HL-60/S4 (cell line): ENCODE results near the gene EPHA3.

Source experiments
- in situ Hi-C: fragments of 300-500 bp; cut with MboI; formaldehyde crosslinking; loops from 2 replicates; pipeline ENCODE4 v1.14.3; 2022; ENCODE audit warnings: low sequenced_read_pairs

EPHA3 gene

GRCh38 chr3:89221924-89222323, 114.5 kb downstream of the EPHA3 start:
- in situ Hi-C loops, result no loop called here

- in situ Hi-C loops, result no loop called here
These were observed 115.8 kb downstream of the EPHA3 start for GRCh38 chr3:89223188-89223587.

GRCh38 chr3:89227218-89227617, 119.8 kb downstream of the EPHA3 start:
- in situ Hi-C loops, result no loop called here

- in situ Hi-C loops, result no loop called here
These were observed 120.2 kb downstream of the EPHA3 start for GRCh38 chr3:89227634-89228033.

GRCh38 chr3:89232155-89232554, 124.7 kb downstream of the EPHA3 start:
- in situ Hi-C loops, result no loop called here

- in situ Hi-C loops, result no loop called here
These were observed 127.2 kb downstream of the EPHA3 start for GRCh38 chr3:89234620-89235019.

GRCh38 chr3:89238846-89239245, 131.4 kb downstream of the EPHA3 start:
- in situ Hi-C loops, result no loop called here

- in situ Hi-C loops, result no loop called here
These were observed 132.4 kb downstream of the EPHA3 start for GRCh38 chr3:89239774-89240173.

- in situ Hi-C loops, result no loop called here
These were observed 138.2 kb downstream of the EPHA3 start for GRCh38 chr3:89245612-89246011.

- in situ Hi-C loops, result no loop called here
These were observed 138.9 kb downstream of the EPHA3 start for GRCh38 chr3:89246326-89246725.

- in situ Hi-C loops, result no loop called here
These were observed 143.3 kb downstream of the EPHA3 start for GRCh38 chr3:89250742-89251141.

GRCh38 chr3:89252016-89252415, 144.6 kb downstream of the EPHA3 start:
- in situ Hi-C loops, result no loop called here

- in situ Hi-C loops, result no loop called here
These were observed 145.4 kb downstream of the EPHA3 start for GRCh38 chr3:89252860-89253259.

GRCh38 chr3:89256395-89256794, 149.0 kb downstream of the EPHA3 start:
- in situ Hi-C loops, result no loop called here

- in situ Hi-C loops, result no loop called here
These were observed 149.5 kb downstream of the EPHA3 start for GRCh38 chr3:89256882-89257281.

- in situ Hi-C loops, result no loop called here
These were observed 153.3 kb downstream of the EPHA3 start for GRCh38 chr3:89260721-89261120.

GRCh38 chr3:89261673-89262072, 154.3 kb downstream of the EPHA3 start:
- in situ Hi-C loops, result no loop called here

GRCh38 chr3:89262309-89262929, 155.0 kb downstream of the EPHA3 start:
- in situ Hi-C loops, result no loop called here

- in situ Hi-C loops, result no loop called here
These were observed 156.7 kb downstream of the EPHA3 start for GRCh38 chr3:89264037-89264560.

GRCh38 chr3:89266074-89266473, 158.7 kb downstream of the EPHA3 start:
- in situ Hi-C loops, result no loop called here

- in situ Hi-C loops, result no loop called here
These were observed 160.6 kb downstream of the EPHA3 start for GRCh38 chr3:89268059-89268458.

GRCh38 chr3:89270201-89270600, 162.8 kb downstream of the EPHA3 start:
- in situ Hi-C loops, result no loop called here

GRCh38 chr3:89275001-89275400, 167.6 kb downstream of the EPHA3 start:
- in situ Hi-C loops, result no loop called here
